ENCODE data around the gene LAGE3. TPM values are rescaled to one million over a fixed set of nuclear protein-coding genes. Genes with fewer than 3 reads are reported as not detected.

The LAGE3 gene
- total and polyA plus RNA-seq, 7 donors: 10.7 to 64.8 (median 24.1) TPM

- DNase-seq (no peak), ATAC-seq (no peak)
- no peaks in the 10 kb centered on the region for H3K27me3 ChIP-seq (ENCODE audit: insufficient read depth in 3 of 3, low read length in 2 of 3)
- H3K4me1 ChIP-seq: no peaks in the 10 kb centered on the region
- peaks cover 0 to 46% of the 10 kb centered on the region in 2 donors for H3K36me3 ChIP-seq (ENCODE audit: insufficient read depth in 1 of 2, low read depth in 1 of 2)
- WGBS, 3 donors: 87 to 92% (median 90%) methylated on average over 4 to 31 of the region's 32 CpGs
- H3K9me3 ChIP-seq: no peaks in the 10 kb centered on the region
- intact Hi-C loops (cut with DNase I): no loop called here
- H3K27ac ChIP-seq: no peak overlapping the region
- H3K4me3 ChIP-seq: no peak overlapping the region
- TF ChIP-seq, protein P1, sequence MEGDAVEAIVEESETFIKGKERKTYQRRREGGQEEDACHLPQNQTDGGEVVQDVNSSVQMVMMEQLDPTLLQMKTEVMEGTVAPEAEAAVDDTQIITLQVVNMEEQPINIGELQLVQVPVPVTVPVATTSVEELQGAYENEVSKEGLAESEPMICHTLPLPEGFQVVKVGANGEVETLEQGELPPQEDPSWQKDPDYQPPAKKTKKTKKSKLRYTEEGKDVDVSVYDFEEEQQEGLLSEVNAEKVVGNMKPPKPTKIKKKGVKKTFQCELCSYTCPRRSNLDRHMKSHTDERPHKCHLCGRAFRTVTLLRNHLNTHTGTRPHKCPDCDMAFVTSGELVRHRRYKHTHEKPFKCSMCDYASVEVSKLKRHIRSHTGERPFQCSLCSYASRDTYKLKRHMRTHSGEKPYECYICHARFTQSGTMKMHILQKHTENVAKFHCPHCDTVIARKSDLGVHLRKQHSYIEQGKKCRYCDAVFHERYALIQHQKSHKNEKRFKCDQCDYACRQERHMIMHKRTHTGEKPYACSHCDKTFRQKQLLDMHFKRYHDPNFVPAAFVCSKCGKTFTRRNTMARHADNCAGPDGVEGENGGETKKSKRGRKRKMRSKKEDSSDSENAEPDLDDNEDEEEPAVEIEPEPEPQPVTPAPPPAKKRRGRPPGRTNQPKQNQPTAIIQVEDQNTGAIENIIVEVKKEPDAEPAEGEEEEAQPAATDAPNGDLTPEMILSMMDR (IDR thresholded peaks at IDR 0.05): no peak
Observed at GRCh38 chrX:154466036-154466435, 13.0 kb downstream of the LAGE3 start.

DNA sequence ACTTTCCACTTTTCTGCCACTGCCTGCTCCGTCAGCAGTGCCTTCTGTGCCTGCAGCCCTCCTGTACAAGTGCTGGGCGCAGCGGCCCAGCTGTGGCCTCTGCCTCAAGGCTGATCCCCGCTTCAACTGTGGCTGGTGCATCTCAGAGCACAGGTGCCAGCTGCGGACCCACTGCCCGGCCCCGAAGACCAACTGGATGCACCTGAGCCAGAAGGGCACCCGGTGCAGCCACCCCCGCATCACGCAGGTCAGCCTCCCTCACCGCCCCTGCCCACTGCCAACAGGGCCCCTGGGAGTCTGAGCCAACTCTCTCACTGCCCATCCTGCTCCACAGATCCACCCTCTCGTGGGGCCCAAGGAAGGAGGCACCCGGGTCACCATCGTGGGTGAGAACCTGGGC, 13.5 kb downstream of the LAGE3 start:
- 89 to 100% (median 91%) methylated on average over 4 to 14 of the region's 14 CpGs for WGBS, 3 donors
- intact Hi-C loops (cut with DNase I): no loop called here
- ATAC-seq: no peak
- no peak overlapping the region for H3K4me3 ChIP-seq
- DNase-seq: no peak
- no peaks in the 10 kb centered on the region for H3K27me3 ChIP-seq (ENCODE audit: insufficient read depth in 3 of 3, low read length in 2 of 3)
- no peak overlapping the region for H3K27ac ChIP-seq
- no peaks in the 10 kb centered on the region for H3K9me3 ChIP-seq
- H3K36me3 ChIP-seq (ENCODE audit: insufficient read depth in 1 of 2, low read depth in 1 of 2): peaks cover 0 to 42% of the 10 kb centered on the region in 2 donors
- TF ChIP-seq, protein P1 (IDR thresholded peaks at IDR 0.05): no peak
- H3K4me1 ChIP-seq: no peaks in the 10 kb centered on the region

- Histone ChIP-seq H3K4me1 (no peaks in the 10 kb centered on the region), H3K27me3 (ENCODE audit: insufficient read depth in 3 of 3, low read length in 2 of 3) (no peaks in the 10 kb centered on the region), H3K27ac (no peak overlapping the region), H3K9me3 (no peaks in the 10 kb centered on the region), H3K4me3 (no peak overlapping the region), H3K36me3 (ENCODE audit: insufficient read depth in 1 of 2, low read depth in 1 of 2) (peaks cover 0 to 35% of the 10 kb centered on the region in 2 donors)
- ATAC-seq (no peak), DNase-seq (no peak)
- TF ChIP-seq, protein P1 (IDR thresholded peaks at IDR 0.05): no peak
- intact Hi-C loops (cut with DNase I): no loop called here
- 92 to 94% (median 93%) methylated on average over 17 to 28 of the region's 28 CpGs for WGBS, 3 donors
Observed at GRCh38 chrX:154464806-154465365, 14.2 kb downstream of the LAGE3 start.

GRCh38 chrX:154463611-154464220, 15.4 kb downstream of the LAGE3 start:
- TF ChIP-seq, protein P1 (IDR thresholded peaks at IDR 0.05): no peak
- H3K9me3 ChIP-seq: no peaks in the 10 kb centered on the region
- H3K36me3 ChIP-seq (ENCODE audit: insufficient read depth in 1 of 2, low read depth in 1 of 2): peaks cover 0 to 25% of the 10 kb centered on the region in 2 donors
- ATAC-seq: no peak
- intact Hi-C loops (cut with DNase I): no loop called here
- no peaks in the 10 kb centered on the region for H3K4me1 ChIP-seq
- WGBS, 3 donors: 87 to 89% (median 87%) methylated on average over 11 to 31 of the region's 36 CpGs
- H3K4me3 ChIP-seq: no peak overlapping the region
- no peaks in the 10 kb centered on the region for H3K27me3 ChIP-seq (ENCODE audit: insufficient read depth in 3 of 3, low read length in 2 of 3)
- H3K27ac ChIP-seq: no peak overlapping the region
- no peak for DNase-seq

Measured in psoas muscle (tissue), 8 donors.